ENCODE results near the gene MKNK2. TPM values are rescaled to one million over a fixed set of nuclear protein-coding genes. Genes with fewer than 3 reads are reported as not detected.

The MKNK2 gene
- total RNA-seq, 1 experiment from 2014 or later: 96.8 TPM

DNA sequence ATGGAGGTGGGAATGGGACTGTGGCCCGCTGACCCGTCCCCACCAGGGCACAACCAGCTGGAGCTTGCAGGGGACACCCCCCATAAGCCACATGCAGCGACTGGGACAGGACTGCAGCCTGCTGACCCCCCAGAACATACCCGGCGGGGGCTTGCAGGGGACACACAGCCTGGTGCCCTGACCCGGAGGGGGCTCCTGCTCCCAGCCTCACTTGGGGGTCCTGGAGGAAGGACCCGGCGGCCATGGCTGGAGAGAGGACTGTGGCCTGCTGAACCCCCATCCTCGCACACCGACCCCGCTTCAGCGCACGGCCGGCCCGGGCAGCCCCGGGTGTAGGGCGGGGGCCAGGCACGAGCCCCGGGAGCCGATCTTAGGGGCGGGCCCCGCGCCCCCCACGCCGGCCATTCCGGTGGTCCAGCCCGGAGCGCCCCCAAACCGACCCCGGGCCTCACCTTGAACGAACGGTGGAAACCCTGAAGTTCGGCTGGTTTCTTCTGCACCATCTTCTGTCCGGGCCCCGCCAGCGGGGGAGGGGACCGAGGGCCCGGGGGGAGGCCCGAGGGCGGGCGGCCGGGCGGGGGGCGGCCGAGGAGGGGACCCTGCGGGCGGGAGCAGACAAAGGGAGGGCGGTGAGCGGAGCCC, 574 bp downstream of the MKNK2 start:
- H3K4me2 ChIP-seq (ENCODE audit: low read length): peak overlapping the region; percentile 93
- peak overlapping the region; percentile 14; the same call in 1 of the 2 replicates for H3K27ac ChIP-seq (ENCODE audit: low read length)
- peak overlapping the region; percentile 80 for H3K4me3 ChIP-seq (ENCODE audit: low read length)
- no peaks in the 10 kb centered on the region; the same call in 1 of the 2 replicates for H3K36me3 ChIP-seq (ENCODE audit: low read depth, low read length)
- TSS peak; percentile 80 for BruUV-seq (replicated peaks)
- H3K27me3 ChIP-seq (ENCODE audit: low read length): no peaks in the 10 kb centered on the region
- H3K4me1 ChIP-seq (ENCODE audit: insufficient read depth, low read length): peaks cover 32% of the 10 kb centered on the region
- CTCF ChIA-PET: no interaction called here
- H2AFZ ChIP-seq (ENCODE audit: low read length): no peak overlapping the region
- intact Hi-C loops (cut with micrococcal nuclease): no loop called here
- TF ChIP-seq EZH2 (IDR thresholded peaks at IDR 0.05; ENCODE audit: low read length, unreplicated experiment): no peak
- ATAC-seq (peak; percentile 3), DNase-seq (no peak)
- H3F3A ChIP-seq (ENCODE audit: low read length, unreplicated experiment): no peaks in the 10 kb centered on the region
- no peaks in the 10 kb centered on the region for H3K9me2 ChIP-seq (replicated peaks; ENCODE audit: low read length)
- H4K20me1 ChIP-seq (ENCODE audit: low read length): peaks cover 37% of the 10 kb centered on the region
- peak overlapping the region; percentile 75 for H3K9ac ChIP-seq (ENCODE audit: low read length)
- H3K79me2 ChIP-seq (ENCODE audit: low read length): peaks cover 53% of the 10 kb centered on the region
- no peaks in the 10 kb centered on the region for H3K9me3 ChIP-seq (ENCODE audit: low read length)
- POLR2A ChIA-PET (ENCODE audit: unreplicated experiment): no interaction called here

DNA sequence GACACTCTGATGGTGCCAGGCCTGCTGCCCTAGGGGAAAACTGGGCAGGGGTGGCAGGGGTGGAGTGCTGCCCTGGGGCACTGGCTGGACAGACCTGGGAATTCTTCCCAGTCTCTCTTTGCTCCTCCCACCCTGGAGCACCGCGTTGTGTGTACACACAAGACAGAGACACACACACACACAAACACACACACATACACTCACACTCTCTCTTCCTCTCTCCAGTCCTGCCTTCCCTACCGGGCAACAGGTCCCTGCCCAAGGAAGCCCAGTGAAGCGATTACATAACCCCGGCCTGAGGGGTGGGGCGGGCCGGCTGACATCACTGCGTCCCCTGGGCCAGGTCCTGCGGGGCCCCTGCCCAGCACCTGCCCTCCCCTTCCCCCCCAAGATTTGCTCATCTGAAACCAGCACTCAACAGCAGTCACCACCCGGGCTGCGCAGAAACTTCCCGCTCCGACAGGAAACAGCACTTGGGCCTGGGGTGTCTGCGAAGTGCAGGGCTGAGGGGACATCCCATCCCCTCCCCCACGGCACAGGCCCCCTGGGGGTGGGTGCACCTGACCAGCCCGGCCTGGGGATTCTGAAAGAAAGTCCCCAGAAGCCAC, 1.2 kb downstream of the MKNK2 start:
- H3K9me3 ChIP-seq (ENCODE audit: low read length): no peaks in the 10 kb centered on the region
- H4K20me1 ChIP-seq (ENCODE audit: low read length): peaks cover 37% of the 10 kb centered on the region
- peak overlapping the region; percentile 93 for H3K4me2 ChIP-seq (ENCODE audit: low read length)
- ATAC-seq: peak; percentile 44
- H3K4me1 ChIP-seq (ENCODE audit: insufficient read depth, low read length): peaks cover 31% of the 10 kb centered on the region
- ChIA-PET CTCF (no interaction called here), POLR2A (ENCODE audit: unreplicated experiment) (no interaction called here)
- H3K4me3 ChIP-seq (ENCODE audit: low read length): peak overlapping the region; percentile 80
- H3K36me3 ChIP-seq (ENCODE audit: low read depth, low read length): no peaks in the 10 kb centered on the region; the same call in 1 of the 2 replicates
- no peak overlapping the region for H2AFZ ChIP-seq (ENCODE audit: low read length)
- peaks cover 53% of the 10 kb centered on the region for H3K79me2 ChIP-seq (ENCODE audit: low read length)
- peak overlapping the region; percentile 14 for H3K27ac ChIP-seq (ENCODE audit: low read length)
- intact Hi-C loops (cut with micrococcal nuclease): no loop called here
- no peaks in the 10 kb centered on the region for H3F3A ChIP-seq (ENCODE audit: low read length, unreplicated experiment)
- no peak for TF ChIP-seq EZH2 (IDR thresholded peaks at IDR 0.05; ENCODE audit: low read length, unreplicated experiment)
- no peaks in the 10 kb centered on the region for H3K9me2 ChIP-seq (replicated peaks; ENCODE audit: low read length)
- peak; percentile 67 for DNase-seq
- TSS peak; percentile 64 for BruUV-seq (replicated peaks)
- no peaks in the 10 kb centered on the region for H3K27me3 ChIP-seq (ENCODE audit: low read length)
- H3K9ac ChIP-seq (ENCODE audit: low read length): peak overlapping the region; percentile 75

DNA sequence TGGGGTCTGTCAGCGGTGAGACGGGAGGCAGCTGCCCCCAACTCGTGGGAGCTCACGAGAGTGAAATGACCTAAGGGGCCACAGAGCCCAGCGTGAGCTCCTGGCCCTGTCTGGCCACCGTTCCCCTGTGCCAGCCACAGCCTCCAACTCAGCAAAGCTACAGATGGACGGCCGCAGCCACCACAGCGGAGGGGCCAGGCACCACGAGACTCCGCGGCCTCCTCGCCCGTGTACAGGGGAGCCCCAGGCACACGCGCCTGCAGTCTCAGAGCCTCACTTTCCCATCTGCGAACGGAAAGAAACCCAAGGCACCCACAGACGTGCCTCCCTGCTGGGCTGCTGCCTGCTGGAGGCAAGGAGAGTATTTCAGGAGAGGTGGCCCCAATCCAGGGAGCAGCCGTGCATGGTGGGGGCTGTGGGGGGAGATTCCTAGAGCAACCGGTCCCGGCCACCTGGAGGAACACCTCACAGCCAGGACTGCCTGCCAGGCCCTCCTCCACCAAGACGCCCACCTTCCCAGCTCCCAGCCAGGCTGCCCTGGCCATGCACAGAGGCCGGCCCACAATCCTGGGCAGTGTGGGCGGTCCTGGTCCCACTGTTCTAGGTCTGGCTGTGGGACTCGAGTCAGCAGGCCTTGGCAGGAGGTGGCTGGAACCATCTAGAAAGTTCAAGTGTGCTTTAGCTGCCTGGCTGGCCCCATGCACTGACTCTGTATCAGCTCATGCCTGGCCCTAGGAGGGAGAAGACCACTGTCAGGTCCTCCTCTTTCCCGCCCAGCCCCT, 1.9 kb downstream of the MKNK2 start:
- DNase-seq: no peak
- Histone ChIP-seq H3K79me2 (ENCODE audit: low read length) (peaks cover 53% of the 10 kb centered on the region), H3K9me2 (replicated peaks; ENCODE audit: low read length) (no peaks in the 10 kb centered on the region), H3K4me2 (ENCODE audit: low read length) (peak overlapping the region; percentile 93), H3K4me3 (ENCODE audit: low read length) (peak overlapping the region; percentile 80), H3K9ac (ENCODE audit: low read length) (no peak overlapping the region), H3K27me3 (ENCODE audit: low read length) (no peaks in the 10 kb centered on the region), H3K27ac (ENCODE audit: low read length) (peak overlapping the region; percentile 14), H3F3A (ENCODE audit: low read length, unreplicated experiment) (no peaks in the 10 kb centered on the region), H3K36me3 (ENCODE audit: low read depth, low read length) (no peaks in the 10 kb centered on the region; the same call in 1 of the 2 replicates), H3K9me3 (ENCODE audit: low read length) (no peaks in the 10 kb centered on the region), H2AFZ (ENCODE audit: low read length) (no peak overlapping the region), H3K4me1 (ENCODE audit: insufficient read depth, low read length) (peaks cover 31% of the 10 kb centered on the region), H4K20me1 (ENCODE audit: low read length) (peaks cover 37% of the 10 kb centered on the region)
- intact Hi-C loops (cut with micrococcal nuclease): no loop called here
- TF ChIP-seq, protein P1, sequence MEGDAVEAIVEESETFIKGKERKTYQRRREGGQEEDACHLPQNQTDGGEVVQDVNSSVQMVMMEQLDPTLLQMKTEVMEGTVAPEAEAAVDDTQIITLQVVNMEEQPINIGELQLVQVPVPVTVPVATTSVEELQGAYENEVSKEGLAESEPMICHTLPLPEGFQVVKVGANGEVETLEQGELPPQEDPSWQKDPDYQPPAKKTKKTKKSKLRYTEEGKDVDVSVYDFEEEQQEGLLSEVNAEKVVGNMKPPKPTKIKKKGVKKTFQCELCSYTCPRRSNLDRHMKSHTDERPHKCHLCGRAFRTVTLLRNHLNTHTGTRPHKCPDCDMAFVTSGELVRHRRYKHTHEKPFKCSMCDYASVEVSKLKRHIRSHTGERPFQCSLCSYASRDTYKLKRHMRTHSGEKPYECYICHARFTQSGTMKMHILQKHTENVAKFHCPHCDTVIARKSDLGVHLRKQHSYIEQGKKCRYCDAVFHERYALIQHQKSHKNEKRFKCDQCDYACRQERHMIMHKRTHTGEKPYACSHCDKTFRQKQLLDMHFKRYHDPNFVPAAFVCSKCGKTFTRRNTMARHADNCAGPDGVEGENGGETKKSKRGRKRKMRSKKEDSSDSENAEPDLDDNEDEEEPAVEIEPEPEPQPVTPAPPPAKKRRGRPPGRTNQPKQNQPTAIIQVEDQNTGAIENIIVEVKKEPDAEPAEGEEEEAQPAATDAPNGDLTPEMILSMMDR (conservative IDR thresholded peaks at IDR 0.05; ENCODE audit: low read depth, low read length): no peak
- TF ChIP-seq EZH2 (IDR thresholded peaks at IDR 0.05; ENCODE audit: low read length, unreplicated experiment) (no peak), EZH2phosphoT487 (IDR thresholded peaks at IDR 0.05; ENCODE audit: borderline replicate concordance, low read length) (no peak)
- no TSS peak for BruUV-seq (replicated peaks)
- ChIA-PET CTCF (no interaction called here), POLR2A (ENCODE audit: unreplicated experiment) (no interaction called here)
- no peak; the same call in 1 of the 2 replicates for ATAC-seq
